ENCODE results near the gene SPARC.

DNA sequence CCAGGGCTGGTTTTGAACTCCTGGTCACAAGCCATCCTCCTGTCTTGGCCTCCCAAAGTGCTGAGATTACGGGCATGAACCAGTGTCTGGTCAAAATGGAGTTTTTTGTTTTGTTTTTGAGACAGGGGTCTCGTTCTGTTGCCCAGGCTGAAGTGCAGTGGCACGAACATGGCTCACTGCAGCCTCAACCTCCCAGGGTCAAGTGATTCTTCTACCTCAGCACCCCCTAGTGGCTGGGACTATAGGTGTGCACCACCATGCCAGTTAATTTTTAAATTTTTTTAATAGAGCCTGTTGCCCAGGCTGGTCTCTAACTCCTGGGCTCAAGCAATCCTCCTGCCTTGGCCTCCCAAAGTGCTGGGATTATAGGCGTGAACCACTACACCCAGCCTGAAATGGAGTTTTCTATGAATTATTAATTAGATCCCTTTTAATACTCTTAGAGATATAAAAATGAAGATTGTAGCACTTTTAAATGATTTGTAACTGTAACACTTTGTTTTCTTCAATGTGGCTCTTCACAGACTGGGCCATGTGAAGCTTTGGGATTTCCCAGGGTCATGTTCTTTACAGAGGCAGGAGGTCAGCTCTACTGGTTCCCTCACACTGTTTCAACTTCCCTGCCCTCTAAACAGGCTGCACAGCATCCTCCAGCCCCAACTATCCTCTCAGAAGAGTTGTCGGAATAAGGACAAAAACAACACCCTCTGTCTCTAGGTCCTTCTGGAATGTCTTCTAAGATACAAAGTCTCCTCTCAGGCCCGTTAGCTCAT, 32.7 kb upstream of the SPARC start:
- TF ChIP-seq, protein P1, sequence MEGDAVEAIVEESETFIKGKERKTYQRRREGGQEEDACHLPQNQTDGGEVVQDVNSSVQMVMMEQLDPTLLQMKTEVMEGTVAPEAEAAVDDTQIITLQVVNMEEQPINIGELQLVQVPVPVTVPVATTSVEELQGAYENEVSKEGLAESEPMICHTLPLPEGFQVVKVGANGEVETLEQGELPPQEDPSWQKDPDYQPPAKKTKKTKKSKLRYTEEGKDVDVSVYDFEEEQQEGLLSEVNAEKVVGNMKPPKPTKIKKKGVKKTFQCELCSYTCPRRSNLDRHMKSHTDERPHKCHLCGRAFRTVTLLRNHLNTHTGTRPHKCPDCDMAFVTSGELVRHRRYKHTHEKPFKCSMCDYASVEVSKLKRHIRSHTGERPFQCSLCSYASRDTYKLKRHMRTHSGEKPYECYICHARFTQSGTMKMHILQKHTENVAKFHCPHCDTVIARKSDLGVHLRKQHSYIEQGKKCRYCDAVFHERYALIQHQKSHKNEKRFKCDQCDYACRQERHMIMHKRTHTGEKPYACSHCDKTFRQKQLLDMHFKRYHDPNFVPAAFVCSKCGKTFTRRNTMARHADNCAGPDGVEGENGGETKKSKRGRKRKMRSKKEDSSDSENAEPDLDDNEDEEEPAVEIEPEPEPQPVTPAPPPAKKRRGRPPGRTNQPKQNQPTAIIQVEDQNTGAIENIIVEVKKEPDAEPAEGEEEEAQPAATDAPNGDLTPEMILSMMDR (IDR thresholded peaks at IDR 0.05 in 8 of 11, conservative IDR thresholded peaks at IDR 0.05 in 3 of 11), result peak in 9 of 11 experiments; percentile 18 to 63 (median 54)
- TF ChIP-seq POLR2AphosphoS5 (IDR thresholded peaks at IDR 0.05), result no peak

All from spleen (tissue), 7 donors.